Measurements from ENCODE around the gene PTPRN2. TPM values are rescaled to one million over a fixed set of nuclear protein-coding genes. Genes with fewer than 3 reads are reported as not detected.
A peak's percentile ranks its signal among the peaks of the same experiment; 100 is the strongest.

PTPRN2 gene
- total and polyA plus RNA-seq, 7 donors: 3.2 to 7.1 (median 5.5) TPM

DNA sequence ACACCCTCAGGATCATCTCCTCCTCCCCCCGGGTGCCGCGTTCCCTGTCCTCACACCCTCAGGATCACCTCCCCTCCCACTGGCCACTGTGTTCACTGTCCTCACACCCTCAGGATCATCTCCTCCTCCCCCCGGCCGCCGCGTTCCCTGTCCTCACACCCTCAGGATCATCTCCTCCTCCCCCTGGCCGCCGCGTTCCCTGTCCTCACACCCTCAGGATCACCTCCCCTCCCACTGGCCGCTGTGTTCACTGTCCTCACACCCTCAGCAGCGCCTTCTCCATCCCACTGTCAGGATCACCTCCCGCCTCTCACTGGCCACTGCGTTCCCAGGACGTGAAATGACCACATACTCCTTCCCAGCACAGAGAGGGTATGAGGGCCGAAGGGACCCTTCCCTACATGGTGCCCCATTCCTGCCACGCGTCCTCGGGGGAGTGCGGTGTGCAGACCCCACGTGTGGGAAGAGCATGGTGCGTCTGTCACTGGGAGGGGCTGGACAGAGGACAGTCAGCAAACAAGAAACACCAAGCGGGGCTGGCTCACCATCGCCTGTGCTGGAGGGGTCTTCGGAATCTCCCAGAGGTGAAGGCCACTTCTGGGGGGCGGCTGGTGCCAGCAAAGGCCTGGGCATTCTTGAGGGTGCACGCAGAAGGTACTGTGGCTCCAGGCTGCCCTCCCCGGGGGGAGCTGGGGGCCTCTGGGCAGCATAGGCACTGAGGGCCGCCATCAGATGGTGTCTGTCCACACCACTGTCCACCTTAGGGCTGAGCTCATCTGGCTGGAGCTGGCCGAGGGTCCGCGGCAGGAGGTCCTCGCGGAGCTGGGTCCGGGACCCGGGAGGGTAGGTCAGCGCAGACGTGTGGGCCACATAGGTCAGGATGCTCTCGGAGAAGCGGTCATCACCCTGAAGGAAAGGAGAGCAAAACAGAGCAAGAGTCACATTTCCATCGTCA is 421.0 kb downstream of the PTPRN2 start:
- Histone ChIP-seq H3K4me3 (no peak overlapping the region), H3K9me3 (no peaks in the 10 kb centered on the region), H3K27ac (no peak overlapping the region), H3K36me3 (no peaks in the 10 kb centered on the region), H3K27me3 (no peaks in the 10 kb centered on the region), H3K4me1 (no peaks in the 10 kb centered on the region)
- WGBS, 2 donors: 87 to 94% methylated on average over 41 of the region's 41 CpGs
- no peak for DNase-seq
- TF ChIP-seq EP300 (IDR thresholded peaks at IDR 0.05): no peak
- TF ChIP-seq, protein P1, sequence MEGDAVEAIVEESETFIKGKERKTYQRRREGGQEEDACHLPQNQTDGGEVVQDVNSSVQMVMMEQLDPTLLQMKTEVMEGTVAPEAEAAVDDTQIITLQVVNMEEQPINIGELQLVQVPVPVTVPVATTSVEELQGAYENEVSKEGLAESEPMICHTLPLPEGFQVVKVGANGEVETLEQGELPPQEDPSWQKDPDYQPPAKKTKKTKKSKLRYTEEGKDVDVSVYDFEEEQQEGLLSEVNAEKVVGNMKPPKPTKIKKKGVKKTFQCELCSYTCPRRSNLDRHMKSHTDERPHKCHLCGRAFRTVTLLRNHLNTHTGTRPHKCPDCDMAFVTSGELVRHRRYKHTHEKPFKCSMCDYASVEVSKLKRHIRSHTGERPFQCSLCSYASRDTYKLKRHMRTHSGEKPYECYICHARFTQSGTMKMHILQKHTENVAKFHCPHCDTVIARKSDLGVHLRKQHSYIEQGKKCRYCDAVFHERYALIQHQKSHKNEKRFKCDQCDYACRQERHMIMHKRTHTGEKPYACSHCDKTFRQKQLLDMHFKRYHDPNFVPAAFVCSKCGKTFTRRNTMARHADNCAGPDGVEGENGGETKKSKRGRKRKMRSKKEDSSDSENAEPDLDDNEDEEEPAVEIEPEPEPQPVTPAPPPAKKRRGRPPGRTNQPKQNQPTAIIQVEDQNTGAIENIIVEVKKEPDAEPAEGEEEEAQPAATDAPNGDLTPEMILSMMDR (IDR thresholded peaks at IDR 0.05): no peak
- TF ChIP-seq POLR2A (IDR thresholded peaks at IDR 0.05): no peak
- no peak for TF ChIP-seq POLR2AphosphoS5 (IDR thresholded peaks at IDR 0.05)
- intact Hi-C loops (cut with DNase I): no loop called here

DNA sequence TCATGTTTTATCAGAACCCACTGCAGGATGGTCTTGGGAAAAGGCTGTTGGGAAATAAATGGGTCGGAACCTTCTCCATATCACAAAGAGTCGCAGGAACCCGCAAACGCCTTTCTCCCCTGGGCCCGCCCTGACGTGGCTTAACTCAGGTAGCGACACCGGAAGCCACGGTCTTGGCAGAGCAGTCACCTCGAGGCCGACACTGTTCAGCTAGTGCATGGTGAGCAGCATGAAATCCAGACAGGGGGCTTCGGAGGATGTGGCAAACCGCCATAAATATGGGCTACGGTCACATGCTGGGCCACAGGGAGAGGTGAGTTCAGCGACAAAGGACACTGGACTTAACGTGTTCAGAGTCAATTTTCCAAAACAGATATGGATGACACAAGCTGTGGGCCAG is 421.9 kb downstream of the PTPRN2 start:
- TF ChIP-seq POLR2A (IDR thresholded peaks at IDR 0.05) (no peak), EP300 (IDR thresholded peaks at IDR 0.05) (no peak), POLR2AphosphoS5 (IDR thresholded peaks at IDR 0.05) (no peak)
- TF ChIP-seq, protein P1 (IDR thresholded peaks at IDR 0.05): no peak
- Histone ChIP-seq H3K36me3 (no peaks in the 10 kb centered on the region), H3K4me1 (no peaks in the 10 kb centered on the region), H3K9me3 (no peaks in the 10 kb centered on the region), H3K27ac (no peak overlapping the region), H3K4me3 (no peak overlapping the region), H3K27me3 (no peaks in the 10 kb centered on the region)
- no peak for DNase-seq
- intact Hi-C loops (cut with DNase I): no loop called here
- WGBS, 2 donors: 89 to 92% methylated on average over 16 of the region's 16 CpGs

DNA sequence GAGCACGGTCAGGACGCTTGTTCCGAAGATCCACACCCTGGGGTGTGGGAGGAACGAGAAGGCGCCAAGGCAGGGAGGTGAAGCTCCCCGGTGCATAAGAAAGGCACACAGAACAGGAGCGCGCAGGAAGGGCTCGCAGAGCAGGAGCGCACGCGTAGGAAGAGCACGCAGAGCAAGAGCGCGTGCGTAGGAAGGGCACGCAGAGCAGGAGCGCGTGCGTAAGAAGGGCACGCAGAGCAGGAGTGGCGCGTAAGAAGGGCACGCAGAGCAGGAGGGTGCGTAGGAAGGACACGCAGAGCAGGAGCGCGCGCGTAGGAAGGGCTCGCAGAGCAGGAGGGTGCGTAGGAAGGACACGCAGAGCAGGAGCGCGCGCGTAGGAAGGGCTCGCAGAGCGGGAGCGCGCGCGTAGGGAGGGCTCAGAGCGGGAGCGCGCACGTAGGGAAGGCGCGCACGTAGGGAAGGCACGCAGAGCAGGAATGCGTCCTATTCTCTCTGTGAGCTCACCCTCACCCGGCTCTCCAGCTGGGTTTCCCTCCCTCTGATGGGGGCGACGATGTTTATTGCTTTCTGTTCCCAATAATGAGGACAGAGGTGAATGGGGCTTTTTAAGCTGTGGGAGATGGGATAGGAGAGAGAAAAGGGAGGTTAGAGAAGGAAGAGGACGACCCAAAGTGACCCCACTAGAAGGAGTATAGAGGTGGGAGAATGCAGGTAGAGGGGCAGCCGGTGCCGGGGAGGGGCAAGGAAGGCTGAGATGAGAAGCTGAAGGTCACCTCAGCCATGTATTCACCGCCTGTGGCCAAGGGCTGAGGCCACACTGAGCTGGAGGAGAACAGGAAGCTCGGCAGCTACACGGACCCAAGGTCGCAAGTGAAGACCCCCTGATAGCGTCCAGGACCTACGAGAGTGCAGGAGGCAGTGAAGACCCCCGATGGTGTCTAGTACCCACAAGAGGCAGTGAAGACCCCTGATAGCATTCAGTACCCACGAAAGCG is 423.2 kb downstream of the PTPRN2 start:
- TF ChIP-seq, protein P1 (IDR thresholded peaks at IDR 0.05): no peak
- TF ChIP-seq POLR2A (IDR thresholded peaks at IDR 0.05) (no peak), EP300 (IDR thresholded peaks at IDR 0.05) (peak in 1 of 4 donors; percentile 27)
- no peak overlapping the region for H3K4me3 ChIP-seq
- no peak for DNase-seq
- H3K9me3 ChIP-seq: peaks cover 0 to under 1% (median 0%) of the 10 kb centered on the region in 4 donors
- no peaks in the 10 kb centered on the region for H3K36me3 ChIP-seq
- intact Hi-C loops (cut with DNase I): no loop called here
- peak overlapping the region in 1 of 4 donors; percentile 19 for H3K27ac ChIP-seq
- no peaks in the 10 kb centered on the region for H3K27me3 ChIP-seq
- 64 to 75% methylated on average over 67 of the region's 67 CpGs for WGBS, 2 donors
- H3K4me1 ChIP-seq: no peaks in the 10 kb centered on the region

DNA sequence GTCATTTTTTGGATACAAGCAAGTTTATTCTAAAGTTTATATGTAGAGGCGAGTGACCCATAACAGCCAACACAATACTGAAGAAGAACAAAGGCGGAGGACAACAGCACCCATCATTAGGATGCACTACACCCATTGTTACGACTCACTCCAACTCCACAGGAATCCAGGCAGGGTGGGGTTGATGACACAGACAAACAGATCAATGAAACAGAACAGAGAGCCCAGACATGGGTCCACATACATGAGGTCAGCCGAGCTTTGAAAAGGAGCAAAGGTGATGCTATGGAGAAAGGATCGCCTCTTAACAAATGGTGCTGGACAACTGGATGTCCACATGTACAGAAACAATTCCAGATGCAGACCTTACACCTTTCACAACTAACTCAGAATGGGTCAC is 426.4 kb downstream of the PTPRN2 start:
- H3K36me3 ChIP-seq: no peaks in the 10 kb centered on the region
- intact Hi-C loops (cut with DNase I): no loop called here
- TF ChIP-seq POLR2AphosphoS5 (IDR thresholded peaks at IDR 0.05) (no peak), POLR2A (IDR thresholded peaks at IDR 0.05) (no peak), EP300 (IDR thresholded peaks at IDR 0.05) (no peak)
- TF ChIP-seq, protein P1 (IDR thresholded peaks at IDR 0.05): no peak
- peaks cover 0 to 3% (median 0%) of the 10 kb centered on the region in 4 donors for H3K9me3 ChIP-seq
- H3K27ac ChIP-seq: no peak overlapping the region
- DNase-seq: no peak
- no peaks in the 10 kb centered on the region for H3K4me1 ChIP-seq
- H3K4me3 ChIP-seq: no peak overlapping the region
- WGBS, 2 donors: 82 to 88% methylated on average over 5 of the region's 5 CpGs
- no peaks in the 10 kb centered on the region for H3K27me3 ChIP-seq

Data from sigmoid colon (tissue), 7 donors.